Activated CD4-positive, alpha-beta T cell treated with anti-CD3 and anti-CD28 coated beads, Interleukin-10, Interleukin-2, amounts not matched to agents 100 ng/mL and 50 ng/mL, durations not matched to agents 16 hours and 8 hours (primary cell): Measurements from ENCODE around the gene ARHGAP9.

Experiments
- DNase-seq: peaks from one replicate; pipeline ENCODE4 v3.0.0-alpha.2; 2020

The ARHGAP9 gene

DNA sequence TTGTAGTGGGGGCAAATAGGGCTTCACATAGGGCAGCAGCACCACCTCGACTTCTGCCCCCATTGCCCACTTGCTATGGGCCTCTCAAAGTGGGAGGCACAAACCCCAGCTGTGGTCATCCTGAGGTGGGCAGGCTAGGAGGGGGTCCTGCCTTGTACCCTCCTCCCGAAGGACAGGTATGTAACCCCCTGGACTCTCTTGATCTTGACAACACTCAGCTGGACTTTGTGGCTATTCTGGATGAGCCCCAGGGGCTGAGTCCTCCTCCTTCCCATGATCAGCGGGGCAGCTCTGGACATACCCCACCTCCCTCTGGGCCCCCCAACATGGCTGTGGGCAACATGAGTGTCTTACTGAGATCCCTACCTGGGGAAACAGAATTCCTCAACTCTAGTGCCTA is 8.0 kb downstream of the ARHGAP9 start:
- no peak for DNase-seq

DNA sequence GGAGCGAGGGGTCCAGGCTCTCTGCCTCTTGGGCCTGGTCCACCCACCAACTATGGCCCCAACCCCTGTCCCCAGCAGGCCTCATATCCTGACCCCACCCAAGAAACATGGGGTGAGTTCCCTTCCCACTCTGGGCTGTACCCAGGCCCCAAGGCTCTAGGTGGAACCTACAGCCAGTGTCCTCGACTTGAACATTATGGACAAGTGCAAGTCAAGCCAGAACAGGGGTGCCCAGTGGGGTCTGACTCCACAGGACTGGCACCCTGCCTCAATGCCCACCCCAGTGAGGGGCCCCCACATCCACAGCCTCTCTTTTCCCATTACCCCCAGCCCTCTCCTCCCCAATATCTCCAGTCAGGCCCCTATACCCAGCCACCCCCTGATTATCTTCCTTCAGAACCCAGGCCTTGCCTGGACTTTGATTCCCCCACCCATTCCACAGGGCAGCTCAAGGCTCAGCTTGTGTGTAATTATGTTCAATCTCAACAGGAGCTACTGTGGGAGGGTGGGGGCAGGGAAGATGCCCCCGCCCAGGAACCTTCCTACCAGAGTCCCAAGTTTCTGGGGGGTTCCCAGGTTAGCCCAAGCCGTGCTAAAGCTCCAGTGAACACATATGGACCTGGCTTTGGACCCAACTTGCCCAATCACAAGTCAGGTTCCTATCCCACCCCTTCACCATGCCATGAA is 8.6 kb downstream of the ARHGAP9 start:
- DNase-seq = no peak

DNA sequence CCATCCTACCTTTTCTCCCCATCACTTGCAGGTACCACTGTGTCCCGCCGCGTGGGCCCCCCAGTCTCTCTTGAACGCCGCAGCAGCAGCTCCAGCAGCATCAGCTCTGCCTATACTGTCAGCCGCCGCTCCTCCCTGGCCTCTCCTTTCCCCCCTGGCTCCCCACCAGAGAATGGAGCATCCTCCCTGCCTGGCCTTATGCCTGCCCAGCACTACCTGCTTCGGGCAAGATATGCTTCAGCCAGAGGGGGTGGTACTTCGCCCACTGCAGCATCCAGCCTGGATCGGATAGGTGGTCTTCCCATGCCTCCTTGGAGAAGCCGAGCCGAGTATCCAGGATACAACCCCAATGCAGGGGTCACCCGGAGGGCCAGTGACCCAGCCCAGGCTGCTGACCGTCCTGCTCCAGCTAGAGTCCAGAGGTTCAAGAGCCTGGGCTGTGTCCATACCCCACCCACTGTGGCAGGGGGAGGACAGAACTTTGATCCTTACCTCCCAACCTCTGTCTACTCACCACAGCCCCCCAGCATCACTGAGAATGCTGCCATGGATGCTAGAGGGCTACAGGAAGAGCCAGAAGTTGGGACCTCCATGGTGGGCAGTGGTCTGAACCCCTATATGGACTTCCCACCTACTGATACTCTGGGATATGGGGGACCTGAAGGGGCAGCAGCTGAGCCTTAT is 9.2 kb downstream of the ARHGAP9 start:
- DNase-seq = no peak

DNA sequence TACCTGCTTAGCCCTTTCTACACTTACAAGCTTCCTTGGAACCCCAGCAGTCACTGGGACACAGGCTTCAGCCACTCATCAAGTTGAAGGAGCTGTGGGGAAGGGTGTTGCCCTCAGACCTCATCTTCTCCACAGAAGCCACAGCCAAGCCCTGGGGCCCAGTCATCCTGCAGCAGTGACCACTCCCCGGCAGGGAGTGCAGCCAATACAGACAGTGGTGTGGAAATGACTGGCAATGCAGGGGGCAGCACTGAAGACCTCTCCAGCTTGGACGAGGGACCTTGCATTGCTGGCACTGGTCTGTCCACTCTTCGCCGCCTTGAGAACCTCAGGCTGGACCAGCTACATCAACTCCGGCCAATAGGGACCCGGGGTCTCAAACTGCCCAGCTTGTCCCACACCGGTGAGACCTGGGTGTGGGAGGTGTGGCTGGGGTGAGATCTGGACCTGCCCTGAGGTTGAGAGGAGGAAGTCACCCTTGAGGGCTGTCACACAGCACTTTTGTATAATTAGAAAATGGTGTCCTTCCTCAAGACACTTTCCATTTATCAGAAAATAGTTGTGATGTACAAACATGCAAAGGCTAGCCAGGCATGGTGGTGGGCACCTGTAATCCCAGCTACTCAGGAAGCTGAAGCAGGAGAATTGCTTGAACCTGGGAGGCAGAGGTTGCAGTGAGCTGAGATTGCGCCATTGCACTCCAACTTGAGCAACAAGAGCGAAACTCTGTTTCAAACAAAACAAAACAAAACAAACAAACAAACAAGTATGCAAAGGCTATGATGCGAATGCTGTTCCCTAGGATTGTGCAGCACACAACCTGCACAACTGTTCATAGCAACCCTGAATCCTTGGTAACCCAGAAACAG is 10.1 kb downstream of the ARHGAP9 start:
- DNase-seq = no peak

DNA sequence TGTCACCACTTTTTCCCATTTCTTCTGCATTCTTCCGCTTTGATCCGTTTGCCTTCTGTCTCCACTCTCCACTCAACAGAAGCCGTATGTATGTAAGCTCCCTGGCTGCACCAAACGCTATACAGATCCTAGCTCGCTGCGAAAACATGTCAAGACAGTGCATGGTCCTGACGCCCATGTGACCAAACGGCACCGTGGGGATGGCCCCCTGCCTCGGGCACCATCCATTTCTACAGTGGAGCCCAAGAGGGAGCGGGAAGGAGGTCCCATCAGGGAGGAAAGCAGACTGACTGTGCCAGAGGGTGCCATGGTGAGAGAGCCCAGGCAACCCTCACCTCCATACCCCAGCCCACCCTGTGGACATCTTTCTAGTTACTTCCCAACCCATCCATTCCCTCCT is 11.8 kb downstream of the ARHGAP9 start:
- no peak for DNase-seq

DNA sequence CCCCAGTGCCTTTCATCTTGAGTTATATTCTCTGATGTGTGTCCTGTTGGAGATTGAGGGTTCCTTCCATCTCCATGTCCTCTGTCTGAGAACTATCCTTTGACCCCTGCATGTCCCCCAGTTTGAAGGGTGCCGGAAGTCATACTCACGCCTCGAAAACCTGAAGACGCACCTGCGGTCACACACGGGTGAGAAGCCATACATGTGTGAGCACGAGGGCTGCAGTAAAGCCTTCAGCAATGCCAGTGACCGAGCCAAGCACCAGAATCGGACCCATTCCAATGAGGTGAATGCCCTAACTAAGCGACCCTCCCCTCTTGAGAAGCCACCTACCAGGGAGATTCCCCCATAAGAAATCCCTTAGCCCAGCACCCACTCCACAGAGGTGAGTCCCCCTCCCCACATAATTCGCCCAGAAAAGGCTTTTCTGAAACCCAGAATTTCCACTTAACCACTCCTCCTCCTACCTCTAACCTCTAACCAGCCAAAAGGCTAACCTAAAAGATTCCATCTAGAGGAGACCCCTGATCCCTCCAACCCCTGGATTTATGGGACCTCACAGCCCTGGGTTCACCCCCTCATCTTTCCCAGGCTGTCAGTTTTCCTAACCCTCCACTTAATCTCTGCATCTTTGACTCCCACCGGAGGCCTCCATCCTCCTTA is 12.3 kb downstream of the ARHGAP9 start:
- DNase-seq = no peak

DNA sequence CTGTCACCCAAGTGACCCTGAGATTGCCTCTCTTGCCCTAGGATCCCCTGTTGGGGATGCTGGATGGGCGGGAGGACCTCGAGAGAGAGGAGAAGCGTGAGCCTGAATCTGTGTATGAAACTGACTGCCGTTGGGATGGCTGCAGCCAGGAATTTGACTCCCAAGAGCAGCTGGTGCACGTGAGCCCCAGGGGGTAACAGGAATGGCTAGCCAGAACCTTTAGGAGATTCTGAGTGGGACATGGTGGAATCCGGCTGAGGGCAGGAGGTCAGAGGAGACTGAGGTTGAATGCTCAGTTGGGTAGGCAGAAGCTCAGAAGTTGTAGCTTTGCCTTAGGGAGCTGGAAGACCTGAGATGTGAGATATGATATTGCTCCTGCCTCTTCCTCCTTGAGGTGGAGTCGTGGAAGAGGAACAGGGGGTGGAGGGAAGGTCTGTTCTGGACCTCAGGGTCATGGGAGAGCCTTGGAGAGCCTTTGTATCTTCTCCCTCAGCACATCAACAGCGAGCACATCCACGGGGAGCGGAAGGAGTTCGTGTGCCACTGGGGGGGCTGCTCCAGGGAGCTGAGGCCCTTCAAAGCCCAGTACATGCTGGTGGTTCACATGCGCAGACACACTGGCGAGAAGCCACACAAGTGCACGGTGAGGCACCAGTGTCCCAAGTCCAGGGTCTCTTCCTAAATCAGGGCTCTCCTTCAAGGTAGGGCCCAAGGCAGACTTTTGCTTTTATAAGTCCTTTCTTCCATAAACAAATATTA is 13.7 kb downstream of the ARHGAP9 start:
- no peak for DNase-seq

DNA sequence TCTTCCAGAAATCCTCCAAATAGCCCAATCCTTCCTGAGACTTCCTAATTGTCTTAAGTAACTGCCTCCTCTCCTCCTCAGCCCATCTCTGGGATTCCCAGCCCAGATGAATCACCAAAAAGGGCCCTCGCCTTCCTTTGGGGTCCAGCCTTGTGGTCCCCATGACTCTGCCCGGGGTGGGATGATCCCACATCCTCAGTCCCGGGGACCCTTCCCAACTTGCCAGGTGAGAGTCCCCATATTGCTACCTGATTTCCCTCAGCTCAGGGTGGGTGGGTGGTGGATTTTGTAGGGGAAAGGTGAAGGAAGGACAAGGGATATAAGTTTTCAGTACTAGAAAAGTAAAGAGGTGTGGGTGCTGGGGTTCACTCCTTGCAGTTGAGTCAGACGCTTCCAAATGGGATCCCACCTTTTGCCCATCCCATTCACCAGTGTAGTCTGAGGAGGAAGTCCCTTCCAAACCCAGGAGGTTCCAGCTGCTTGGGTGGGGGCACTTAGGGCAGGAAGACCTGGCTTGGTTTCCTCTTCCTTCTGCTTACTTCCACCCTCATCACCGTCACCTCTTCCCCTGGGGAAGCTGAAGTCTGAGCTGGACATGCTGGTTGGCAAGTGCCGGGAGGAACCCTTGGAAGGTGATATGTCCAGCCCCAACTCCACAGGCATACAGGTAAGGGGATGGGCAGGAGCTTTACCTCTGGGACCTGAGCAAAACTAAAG is 14.5 kb downstream of the ARHGAP9 start:
- no peak for DNase-seq

DNA sequence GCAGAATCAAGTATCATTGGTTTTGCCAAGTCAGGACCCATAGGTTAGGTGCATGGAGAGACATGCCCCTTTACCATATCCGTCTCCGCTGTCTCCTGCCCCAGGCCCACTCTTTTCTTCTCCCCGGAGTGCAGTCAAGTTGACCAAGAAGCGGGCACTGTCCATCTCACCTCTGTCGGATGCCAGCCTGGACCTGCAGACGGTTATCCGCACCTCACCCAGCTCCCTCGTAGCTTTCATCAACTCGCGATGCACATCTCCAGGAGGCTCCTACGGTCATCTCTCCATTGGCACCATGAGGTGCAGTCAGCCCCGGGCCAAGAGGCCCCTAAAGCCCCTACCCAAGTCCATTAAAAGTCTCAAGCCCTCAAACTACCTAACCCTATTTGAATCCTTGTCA is 15.1 kb downstream of the ARHGAP9 start:
- DNase-seq = no peak

DNA sequence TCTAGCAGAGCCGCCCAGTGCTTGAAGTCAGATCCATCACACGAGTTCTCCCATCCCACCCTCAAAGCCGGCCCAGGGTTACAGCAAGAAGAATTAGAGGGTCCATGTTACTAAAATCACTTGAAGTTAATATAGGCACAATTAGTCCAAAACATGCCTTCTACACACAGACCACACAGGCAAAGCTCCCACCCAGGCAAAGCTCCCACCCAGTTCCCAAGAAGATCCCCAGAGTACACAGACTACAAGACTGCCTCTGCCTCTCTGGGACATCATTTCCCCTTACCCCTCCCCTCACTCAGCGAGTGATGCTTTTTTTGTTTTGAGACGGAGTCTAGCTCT is 16.8 kb downstream of the ARHGAP9 start:
- no peak for DNase-seq

DNA sequence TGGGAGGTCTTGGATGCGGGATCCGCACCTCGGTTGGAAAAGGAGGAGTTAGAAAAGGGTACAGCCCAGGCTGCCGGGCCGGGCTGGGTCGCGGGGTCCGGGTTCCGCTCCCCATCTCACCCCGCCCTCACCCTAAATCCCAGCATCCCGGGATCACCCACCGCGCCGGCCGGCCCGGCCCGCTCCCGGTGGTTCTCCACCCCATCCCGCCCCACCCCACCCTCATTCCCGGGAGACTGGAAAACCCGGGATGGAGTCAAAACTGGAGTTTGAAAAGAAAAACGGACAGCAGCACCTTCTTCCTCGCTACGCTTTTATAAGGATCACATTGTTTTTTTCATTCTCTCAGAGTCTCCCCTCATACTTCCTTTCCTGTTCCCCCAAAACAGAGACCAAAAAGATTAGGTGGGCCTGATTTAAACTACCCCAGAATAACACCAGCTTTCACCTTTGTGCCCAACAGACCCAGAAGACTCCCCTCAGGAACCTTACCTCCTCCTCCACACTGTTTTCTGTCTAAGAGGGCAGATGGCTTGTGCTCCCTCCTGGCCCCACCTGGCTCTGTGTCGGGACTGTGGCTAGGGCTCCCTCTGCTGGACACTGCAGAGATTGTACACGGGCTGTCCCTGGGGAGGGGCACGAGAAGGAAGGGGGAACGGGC is 17.3 kb downstream of the ARHGAP9 start:
- peak; percentile 94 for DNase-seq

DNA sequence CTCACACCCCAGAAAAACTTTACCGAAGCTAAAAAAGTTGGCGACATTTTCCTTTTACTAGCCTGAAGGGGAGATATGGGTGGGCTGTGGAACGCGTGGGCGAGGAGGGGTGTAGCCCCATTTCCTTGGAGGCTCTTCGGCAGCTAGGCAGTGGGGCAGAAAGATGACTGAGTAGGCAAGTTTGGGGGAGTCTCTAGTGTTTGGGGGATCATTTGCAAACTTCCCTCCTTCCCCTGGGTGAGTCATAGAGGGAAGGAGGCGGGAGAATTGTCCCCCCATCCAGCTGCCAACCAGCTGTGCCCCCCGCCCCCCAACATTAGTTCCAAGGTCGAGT is 17.8 kb downstream of the ARHGAP9 start:
- no peak for DNase-seq

DNA sequence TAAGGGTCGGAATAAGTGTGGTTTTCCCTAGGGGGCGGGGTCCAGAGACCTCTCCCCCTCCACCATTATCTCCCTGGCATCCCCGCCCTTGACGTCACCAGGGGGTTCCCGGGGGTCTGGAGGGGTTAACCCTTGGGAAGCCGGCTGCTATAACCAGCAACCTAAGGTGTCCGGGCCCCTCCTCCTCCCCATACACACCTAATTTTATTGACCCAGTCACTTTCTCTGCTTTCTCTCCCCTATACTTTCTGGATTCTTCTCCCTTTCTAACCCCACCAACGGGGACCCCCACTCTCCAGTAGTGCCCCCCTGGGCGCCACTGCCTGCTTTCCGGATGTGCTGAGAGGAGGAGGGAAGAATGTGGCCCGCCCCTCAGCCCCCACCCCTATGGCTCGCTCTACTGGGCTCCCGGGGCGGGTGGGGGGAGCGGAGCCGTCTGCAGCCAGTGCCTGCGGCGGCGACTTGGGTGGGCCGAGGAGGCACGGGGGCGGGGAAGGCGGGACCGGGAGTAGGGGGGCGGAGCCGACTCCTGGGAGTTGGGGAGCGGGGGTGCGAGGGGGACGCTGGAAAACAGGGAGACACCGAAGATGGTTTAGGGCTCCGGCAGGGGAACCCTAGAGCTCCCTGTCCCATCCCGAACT is 18.3 kb downstream of the ARHGAP9 start:
- peak; percentile 27 for DNase-seq

DNA sequence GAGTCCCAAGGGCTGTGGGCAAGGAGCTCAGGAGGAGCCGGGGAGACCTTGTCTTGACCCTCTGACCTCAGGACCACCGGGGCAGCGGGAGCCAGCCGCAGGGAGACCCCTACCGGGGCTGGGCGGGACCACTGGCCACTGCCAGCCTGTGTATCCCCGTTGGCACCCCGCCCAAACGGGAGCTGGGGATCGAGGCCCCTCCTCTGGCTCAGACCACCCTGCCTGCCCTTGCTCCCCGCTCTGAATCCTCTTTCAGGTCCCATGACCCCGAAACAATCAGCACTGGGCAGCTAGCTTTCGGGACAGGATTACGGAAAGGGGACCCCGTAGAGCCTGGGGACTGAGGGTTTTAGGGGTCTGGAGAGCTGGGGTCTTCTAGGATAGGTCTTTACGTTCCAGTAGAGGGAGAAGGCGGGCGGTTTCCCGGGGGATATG is 18.8 kb downstream of the ARHGAP9 start:
- DNase-seq = no peak

DNA sequence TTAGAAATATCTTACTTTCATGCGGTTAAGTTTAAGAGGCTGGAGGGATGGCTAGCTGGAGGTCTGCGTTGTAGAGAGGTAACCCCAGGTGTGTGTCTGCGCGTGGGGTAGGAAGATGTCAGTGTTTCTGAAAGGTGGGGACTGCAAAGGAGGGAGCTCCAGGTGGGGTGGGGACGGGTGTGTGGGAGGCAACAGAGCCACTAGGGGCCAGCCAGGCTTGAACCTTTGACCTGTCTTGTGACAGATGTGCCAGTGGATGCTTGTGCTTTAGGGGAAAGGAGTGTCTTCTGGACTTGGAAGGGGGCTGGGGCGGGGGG is 19.2 kb downstream of the ARHGAP9 start:
- DNase-seq = peak; percentile 24

DNA sequence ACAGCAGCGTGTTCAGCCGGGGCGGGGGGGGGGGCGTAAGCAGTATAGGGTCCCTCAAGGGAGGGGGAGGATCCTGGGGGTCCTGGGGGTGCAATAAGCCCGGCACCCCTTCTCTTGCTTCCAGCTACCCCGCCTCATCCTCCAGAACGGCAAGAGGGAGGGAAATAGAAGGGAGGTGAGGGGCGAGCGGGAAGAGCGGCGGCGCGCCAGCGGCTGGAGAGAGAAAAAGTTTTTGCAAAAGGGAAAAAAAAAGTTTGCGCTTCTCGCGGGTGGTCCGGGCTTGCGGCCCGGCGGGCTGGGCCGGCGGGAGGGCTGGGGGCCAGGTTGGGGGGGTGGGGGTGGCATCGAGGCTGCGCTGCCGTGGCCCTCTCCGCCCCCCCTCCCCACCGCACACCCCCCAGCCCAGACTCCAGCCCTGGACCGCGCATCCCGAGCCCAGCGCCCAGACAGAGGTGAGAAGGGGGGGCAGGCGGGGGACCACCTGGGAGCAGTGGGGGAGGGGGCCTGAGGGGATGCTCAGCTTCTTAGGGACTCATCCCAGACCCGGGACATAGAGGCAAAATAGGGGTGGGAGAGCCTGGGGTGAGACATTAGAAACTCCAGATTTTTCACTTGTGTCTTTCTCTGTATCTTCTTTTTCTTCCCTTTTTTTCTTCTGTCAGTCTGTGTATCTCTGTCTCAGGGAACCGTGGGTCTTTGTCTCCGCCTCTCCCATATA is 19.8 kb downstream of the ARHGAP9 start, which contains the start of gene GLI1:
TSS of gene GLI1 (plus strand) at position 36 of the 718 bp plus-strand sequence. CDS start 3,907 bp downstream, outside the sequence.
- no peak for DNase-seq

DNA sequence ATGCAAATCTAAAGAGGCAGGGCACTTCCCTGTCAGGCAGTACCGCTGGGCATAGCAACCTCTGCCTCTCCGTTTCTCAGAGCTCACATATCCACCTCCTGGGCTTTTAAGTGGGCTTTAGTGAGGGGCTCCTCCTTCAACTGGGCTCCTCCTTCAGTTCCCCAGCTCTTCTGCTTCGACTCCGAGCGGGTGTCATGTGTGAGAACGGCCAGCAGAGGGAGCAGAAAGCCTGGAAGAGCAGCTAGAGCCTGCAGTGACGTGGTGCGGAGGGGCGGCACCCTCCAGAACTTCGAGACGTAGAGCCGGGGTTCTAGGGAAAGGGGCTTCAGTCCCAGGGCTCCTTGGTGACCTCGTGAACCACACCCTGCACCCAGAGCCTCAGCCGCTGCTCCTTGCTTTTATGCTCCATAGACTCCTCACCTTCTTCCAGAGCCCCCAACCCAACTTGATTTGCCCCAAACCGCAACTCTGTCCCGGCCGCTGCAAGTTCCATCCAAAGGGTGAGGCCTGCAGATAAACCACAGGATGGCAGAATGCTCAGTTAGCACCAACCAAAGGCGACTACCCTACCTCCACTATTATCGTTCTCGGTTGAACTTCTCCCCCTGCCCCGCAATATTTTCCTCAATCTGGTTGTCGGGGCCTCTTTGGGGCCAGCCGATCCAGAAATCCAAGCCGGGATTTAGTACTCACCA is 20.5 kb downstream of the ARHGAP9 start:
- DNase-seq = peak; percentile 96

DNA sequence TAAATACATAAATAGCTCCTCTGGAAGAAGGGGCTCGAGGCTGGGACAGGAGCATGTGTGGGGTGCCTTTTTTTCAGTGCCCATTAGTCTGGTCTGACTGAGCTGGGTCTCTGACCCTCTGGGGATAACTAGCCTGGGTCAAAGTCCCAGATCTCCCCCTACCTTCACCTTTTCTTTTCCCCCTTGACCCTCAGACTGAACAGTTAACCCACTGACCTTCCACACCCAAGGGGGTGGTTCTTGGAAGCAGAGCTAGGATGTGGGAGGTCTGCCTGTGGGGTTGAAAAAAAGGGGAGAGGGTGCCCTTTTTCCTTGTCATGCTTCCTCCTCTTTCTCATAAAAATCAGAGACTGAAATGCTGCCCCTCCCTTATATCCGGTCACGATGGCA is 21.0 kb downstream of the ARHGAP9 start:
- no peak for DNase-seq

DNA sequence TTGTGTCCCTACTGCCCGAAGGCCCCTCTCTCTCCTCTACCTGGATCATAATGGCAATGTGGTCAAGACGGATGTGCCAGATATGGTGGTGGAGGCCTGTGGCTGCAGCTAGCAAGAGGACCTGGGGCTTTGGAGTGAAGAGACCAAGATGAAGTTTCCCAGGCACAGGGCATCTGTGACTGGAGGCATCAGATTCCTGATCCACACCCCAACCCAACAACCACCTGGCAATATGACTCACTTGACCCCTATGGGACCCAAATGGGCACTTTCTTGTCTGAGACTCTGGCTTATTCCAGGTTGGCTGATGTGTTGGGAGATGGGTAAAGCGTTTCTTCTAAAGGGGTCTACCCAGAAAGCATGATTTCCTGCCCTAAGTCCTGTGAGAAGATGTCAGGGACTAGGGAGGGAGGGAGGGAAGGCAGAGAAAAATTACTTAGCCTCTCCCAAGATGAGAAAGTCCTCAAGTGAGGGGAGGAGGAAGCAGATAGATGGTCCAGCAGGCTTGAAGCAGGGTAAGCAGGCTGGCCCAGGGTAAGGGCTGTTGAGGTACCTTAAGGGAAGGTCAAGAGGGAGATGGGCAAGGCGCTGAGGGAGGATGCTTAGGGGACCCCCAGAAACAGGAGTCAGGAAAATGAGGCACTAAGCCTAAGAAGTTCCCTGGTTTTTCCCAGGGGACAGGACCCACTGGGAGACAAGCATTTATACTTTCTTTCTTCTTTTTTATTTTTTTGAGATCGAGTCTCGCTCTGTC is 22.8 kb downstream of the ARHGAP9 start:
- DNase-seq = no peak
